Calu3 (cell line): ENCODE results near the gene HS3ST3B1. TPM values are rescaled to one million over a fixed set of nuclear protein-coding genes. Genes with fewer than 3 reads are reported as not detected.

Experiments
- BruUV-seq: library from RNA; stranded (reverse); fragments of 400-500 nt; replicated peaks from 2 replicates; lab custom pipeline; 2021; lab: Mats Ljungman, UMichigan
- CTCF ChIA-PET: fragments of 300-600 bp; sonication (Branson Sonifier 250); formaldehyde crosslinking; loops from one replicate; lab custom pipeline; 2022; ENCODE audit warnings: antibody characterized with exemption; lab: Charles Lee
- DNase-seq: peaks from one replicate; pipeline ENCODE4 v3.0.0; 2022
- H3K27ac Mint-ChIP-seq: one replicate; pipeline ENCODE4 v1.8.0; 2022; ENCODE audit warnings: mixed read lengths; ENCODE audit not compliant: unreplicated experiment
- H3K27me3 Mint-ChIP-seq: one replicate; pipeline ENCODE4 v1.8.0; 2022; ENCODE audit warnings: mixed read lengths; ENCODE audit not compliant: unreplicated experiment
- H3K36me3 Mint-ChIP-seq: one replicate; pipeline ENCODE4 v1.8.0; 2022; ENCODE audit warnings: mild to moderate bottlenecking, moderate library complexity, mixed read lengths; ENCODE audit not compliant: insufficient read depth, unreplicated experiment
- H3K4me1 Mint-ChIP-seq: one replicate; pipeline ENCODE4 v1.8.0; 2022; ENCODE audit warnings: mild to moderate bottlenecking, low read depth, mixed read lengths; ENCODE audit not compliant: unreplicated experiment
- H3K4me3 Mint-ChIP-seq: one replicate; pipeline ENCODE4 v1.8.0; 2022; ENCODE audit warnings: mild to moderate bottlenecking, low read depth, moderate library complexity, mixed read lengths; ENCODE audit not compliant: unreplicated experiment
- H3K9me3 Mint-ChIP-seq: one replicate; pipeline ENCODE4 v1.8.0; 2022; ENCODE audit warnings: low read depth, mixed read lengths; ENCODE audit not compliant: unreplicated experiment
- intact Hi-C: fragments of 100-400 bp; cut with micrococcal nuclease; formaldehyde crosslinking; loops from one replicate; pipeline ENCODE4 v1.10.0; 2022; ENCODE audit not compliant: unreplicated experiment
- total RNA-seq: library from RNA; stranded (reverse); gene quantifications from 2 replicates; pipeline ENCODE4 v1.2.3, GENCODE V29; 2022
- TF ChIP-seq, protein P1 (sequence below): fragments of 200-600 bp; IDR thresholded peaks from one replicate; pipeline ENCODE4 v1.8.0; 2022; ENCODE audit warnings: antibody characterized with exemption; ENCODE audit not compliant: unreplicated experiment

Gene HS3ST3B1
- total RNA-seq, 1 experiment from 2014 or later = 0.80 TPM

GRCh38 chr17:14373614-14374259 lies 72.9 kb downstream of the HS3ST3B1 start:
- H3K9me3 Mint-ChIP-seq = peaks cover 15% of the 10 kb centered on the region
- TF ChIP-seq, protein P1, sequence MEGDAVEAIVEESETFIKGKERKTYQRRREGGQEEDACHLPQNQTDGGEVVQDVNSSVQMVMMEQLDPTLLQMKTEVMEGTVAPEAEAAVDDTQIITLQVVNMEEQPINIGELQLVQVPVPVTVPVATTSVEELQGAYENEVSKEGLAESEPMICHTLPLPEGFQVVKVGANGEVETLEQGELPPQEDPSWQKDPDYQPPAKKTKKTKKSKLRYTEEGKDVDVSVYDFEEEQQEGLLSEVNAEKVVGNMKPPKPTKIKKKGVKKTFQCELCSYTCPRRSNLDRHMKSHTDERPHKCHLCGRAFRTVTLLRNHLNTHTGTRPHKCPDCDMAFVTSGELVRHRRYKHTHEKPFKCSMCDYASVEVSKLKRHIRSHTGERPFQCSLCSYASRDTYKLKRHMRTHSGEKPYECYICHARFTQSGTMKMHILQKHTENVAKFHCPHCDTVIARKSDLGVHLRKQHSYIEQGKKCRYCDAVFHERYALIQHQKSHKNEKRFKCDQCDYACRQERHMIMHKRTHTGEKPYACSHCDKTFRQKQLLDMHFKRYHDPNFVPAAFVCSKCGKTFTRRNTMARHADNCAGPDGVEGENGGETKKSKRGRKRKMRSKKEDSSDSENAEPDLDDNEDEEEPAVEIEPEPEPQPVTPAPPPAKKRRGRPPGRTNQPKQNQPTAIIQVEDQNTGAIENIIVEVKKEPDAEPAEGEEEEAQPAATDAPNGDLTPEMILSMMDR = no peak
- CTCF ChIA-PET = no interaction called here

DNA sequence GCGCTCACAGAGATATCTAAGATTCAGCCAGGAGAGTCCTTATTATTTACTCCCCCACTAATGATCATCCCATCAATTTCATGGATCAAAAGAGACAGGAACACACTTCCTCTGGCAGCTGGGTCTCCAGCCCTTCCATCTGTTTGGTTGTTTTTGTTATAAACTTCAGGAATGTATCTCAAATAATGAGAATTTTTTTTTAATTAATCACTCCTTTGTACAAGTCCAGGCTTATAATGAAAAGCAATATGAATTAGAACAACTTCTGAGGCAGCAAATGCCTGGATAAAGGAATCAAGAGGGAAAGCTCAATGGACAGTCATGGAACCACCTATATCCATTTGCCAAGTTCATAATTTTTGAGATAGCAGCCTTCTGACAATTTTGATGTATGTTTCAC lies 73.4 kb downstream of the HS3ST3B1 start:
- peaks cover 19% of the 10 kb centered on the region for H3K9me3 Mint-ChIP-seq
- no peak overlapping the region for H3K4me3 Mint-ChIP-seq
- intact Hi-C loops = no loop called here
- H3K4me1 Mint-ChIP-seq = no peaks in the 10 kb centered on the region
- DNase-seq = no peak
- H3K36me3 Mint-ChIP-seq = no peaks in the 10 kb centered on the region
- CTCF ChIA-PET = no interaction called here
- H3K27me3 Mint-ChIP-seq = no peaks in the 10 kb centered on the region
- H3K27ac Mint-ChIP-seq = no peak overlapping the region
- no TSS peak for BruUV-seq
- TF ChIP-seq, protein P1 = no peak

More at GRCh38 chr17:14373614-14374259, 72.9 kb downstream of the HS3ST3B1 start:
- no peaks in the 10 kb centered on the region for H3K4me1 Mint-ChIP-seq
- H3K27ac Mint-ChIP-seq = no peak overlapping the region
- H3K27me3 Mint-ChIP-seq = no peaks in the 10 kb centered on the region
- intact Hi-C loops = no loop called here
- DNase-seq = no peak
- H3K36me3 Mint-ChIP-seq = no peaks in the 10 kb centered on the region
- BruUV-seq = no TSS peak
- no peak overlapping the region for H3K4me3 Mint-ChIP-seq

DNA sequence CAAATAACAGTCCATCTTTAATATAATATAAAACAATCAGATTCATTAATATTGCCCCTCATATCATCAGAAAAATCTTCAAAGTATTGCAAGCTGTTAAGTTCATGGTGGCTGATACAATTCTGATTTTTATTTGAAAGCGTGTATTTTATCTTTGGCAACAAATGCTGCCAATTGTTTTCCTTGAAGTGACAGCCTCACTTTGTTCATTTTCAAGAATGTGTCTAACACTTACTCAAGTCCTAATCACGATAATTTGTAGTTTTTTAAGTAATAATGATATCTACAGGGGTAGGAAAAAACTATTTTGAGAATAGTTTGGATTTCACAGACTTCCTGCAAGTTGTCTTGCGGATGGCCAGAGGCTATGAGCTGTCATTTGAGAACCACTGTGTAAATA lies 75.8 kb downstream of the HS3ST3B1 start:
- Mint-ChIP-seq H3K27ac (no peak overlapping the region), H3K36me3 (no peaks in the 10 kb centered on the region), H3K4me3 (no peak overlapping the region), H3K9me3 (peaks cover 11% of the 10 kb centered on the region), H3K27me3 (no peaks in the 10 kb centered on the region), H3K4me1 (no peaks in the 10 kb centered on the region)
- TF ChIP-seq, protein P1 = no peak
- BruUV-seq = no TSS peak
- CTCF ChIA-PET = no interaction called here
- no peak for DNase-seq
- intact Hi-C loops = no loop called here

DNA sequence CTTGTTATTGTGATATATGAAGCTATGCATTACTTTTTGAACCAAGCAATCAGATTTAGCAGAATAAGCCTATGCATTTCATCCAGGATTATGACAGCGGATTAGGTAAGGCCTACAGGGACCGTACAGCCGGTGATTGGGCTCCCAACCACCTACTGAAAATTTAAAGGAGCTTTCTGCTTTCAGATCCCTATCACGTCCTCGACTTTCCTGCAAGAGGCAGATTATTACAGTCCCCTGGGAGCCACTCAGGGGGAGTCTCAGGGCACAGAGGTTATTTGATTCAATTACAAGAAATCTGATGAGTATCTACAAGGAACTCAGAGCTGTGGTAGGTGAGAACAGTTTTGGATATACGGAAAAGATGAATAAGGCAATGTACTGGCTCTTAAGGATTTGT lies 80.7 kb downstream of the HS3ST3B1 start:
- TF ChIP-seq, protein P1 = no peak
- H3K4me3 Mint-ChIP-seq = no peak overlapping the region
- H3K4me1 Mint-ChIP-seq = no peaks in the 10 kb centered on the region
- CTCF ChIA-PET = no interaction called here
- BruUV-seq = no TSS peak
- no peaks in the 10 kb centered on the region for H3K27me3 Mint-ChIP-seq
- no peaks in the 10 kb centered on the region for H3K36me3 Mint-ChIP-seq
- H3K27ac Mint-ChIP-seq = no peak overlapping the region
- H3K9me3 Mint-ChIP-seq = peaks cover 10% of the 10 kb centered on the region
- no peak for DNase-seq
- intact Hi-C loops = no loop called here
